GM23338 (cell line): ENCODE measurements around the gene EEIG2. TPM values are rescaled to one million over a fixed set of nuclear protein-coding genes. Genes with fewer than 3 reads are reported as not detected.
A peak's percentile ranks its signal among the peaks of the same experiment; 100 is the strongest.

Experiments used
- ATAC-seq: fragments of 200-7000 bp; cut with Tn5 transposase; 3 replicates; pipeline ENCODE4 v1.9.1; 2020
- DNase-seq: peaks from one replicate; pipeline ENCODE4 v3.0.0-alpha.2; 2015; ENCODE audit warnings: low spot score
- H2AFZ ChIP-seq: fragments of 200-600 bp; sonication (generic); 2 replicates; pipeline ENCODE4 v1.8.0; 2016; ENCODE audit warnings: antibody characterized with exemption, mild to moderate bottlenecking, moderate library complexity
- H3F3A ChIP-seq: fragments of 200-600 bp; sonication (generic); replicated peaks from 2 replicates; pipeline ENCODE4 v1.8.0; 2017; ENCODE audit warnings: antibody characterized with exemption, mixed run types, low read depth
- H3K27ac ChIP-seq: fragments of 200-600 bp; sonication (generic); 2 replicates; pipeline ENCODE4 v1.6.1; 2016; ENCODE audit warnings: low read depth
- H3K27me3 ChIP-seq: fragments of 200-600 bp; sonication (generic); 2 replicates; pipeline ENCODE4 v1.8.0; 2016; ENCODE audit warnings: mild to moderate bottlenecking, mixed run types, moderate library complexity; ENCODE audit not compliant: insufficient read depth
- H3K36me3 ChIP-seq: fragments of 200-600 bp; sonication (generic); 2 replicates; pipeline ENCODE4 v1.8.0; 2016; ENCODE audit warnings: mild to moderate bottlenecking; ENCODE audit not compliant: insufficient read depth
- H3K4me1 ChIP-seq: fragments of 200-600 bp; sonication (generic); 2 replicates; pipeline ENCODE4 v1.8.0; 2016; ENCODE audit warnings: mild to moderate bottlenecking, moderate library complexity; ENCODE audit not compliant: insufficient read depth
- H3K4me2 ChIP-seq: fragments of 200-600 bp; sonication (generic); 2 replicates; pipeline ENCODE4 v1.7.1; 2017; ENCODE audit warnings: mixed run types
- H3K4me3 ChIP-seq: fragments of 200-600 bp; sonication (generic); 2 replicates; pipeline ENCODE4 v1.6.1; 2016; ENCODE audit warnings: mixed run types
- H3K79me2 ChIP-seq: fragments of 200-600 bp; sonication (generic); replicated peaks from 2 replicates; pipeline ENCODE4 v1.8.0; 2017; ENCODE audit warnings: mild to moderate bottlenecking; ENCODE audit not compliant: insufficient read depth
- H3K9me2 ChIP-seq: fragments of 200-600 bp; sonication (generic); 2 replicates; pipeline ENCODE4 v1.8.0; 2017; ENCODE audit not compliant: insufficient read depth
- H4K20me1 ChIP-seq: fragments of 200-600 bp; sonication (generic); replicated peaks from 2 replicates; pipeline ENCODE4 v1.8.0; 2017; ENCODE audit warnings: mild to moderate bottlenecking; ENCODE audit not compliant: insufficient read depth
- H3K27ac Mint-ChIP-seq: 2 replicates; pipeline ENCODE4 v1.8.0; 2020; ENCODE audit warnings: inconsistent platforms, mild to moderate bottlenecking, moderate library complexity, mixed read lengths
- H3K27me3 Mint-ChIP-seq: 3 replicates; pipeline ENCODE4 v1.8.0; 2022; ENCODE audit warnings: low read depth, mild to moderate bottlenecking, moderate library complexity, mixed read lengths, inconsistent platforms; ENCODE audit not compliant: insufficient read depth, poor library complexity
- H3K36me3 Mint-ChIP-seq: 3 replicates; pipeline ENCODE4 v1.8.0; 2021; ENCODE audit warnings: low read depth, mild to moderate bottlenecking, inconsistent platforms, moderate library complexity, mixed read lengths
- H3K4me1 Mint-ChIP-seq: 3 replicates; pipeline ENCODE4 v1.8.0; 2020; ENCODE audit warnings: mild to moderate bottlenecking, inconsistent platforms, mixed read lengths
- H3K4me3 Mint-ChIP-seq: 3 replicates; pipeline ENCODE4 v1.8.0; 2021; ENCODE audit warnings: moderate library complexity, mild to moderate bottlenecking, inconsistent platforms, mixed read lengths
- H3K9me3 Mint-ChIP-seq: 3 replicates; pipeline ENCODE4 v1.8.0; 2020; ENCODE audit warnings: moderate library complexity, mild to moderate bottlenecking, inconsistent platforms, mixed read lengths
- CREB1 ChIP-seq: fragments of 250-450 bp; sonication (Bioruptor Pico); IDR thresholded peaks from 2 replicates; pipeline ENCODE4 v1.5.0; 2020; ENCODE audit warnings: low read depth, mild to moderate bottlenecking, moderate library complexity
- EZH2 ChIP-seq: fragments of 200-600 bp; sonication (generic); IDR thresholded peaks from one replicate; pipeline ENCODE4 v1.8.0; 2017; ENCODE audit warnings: antibody characterized with exemption, mild to moderate bottlenecking, low read depth; ENCODE audit not compliant: unreplicated experiment
- EZH2phosphoT487 ChIP-seq: fragments of 200-600 bp; sonication (generic); IDR thresholded peaks from one replicate; pipeline ENCODE4 v1.8.1; 2018; ENCODE audit warnings: antibody characterized with exemption; ENCODE audit not compliant: unreplicated experiment
- JUNB ChIP-seq: IDR thresholded peaks from one replicate; pipeline ENCODE4 v1.6.1; 2016; ENCODE audit warnings: antibody characterized with exemption; ENCODE audit not compliant: unreplicated experiment
- NANOG ChIP-seq: IDR thresholded peaks from 2 replicates; pipeline ENCODE4 v1.6.1; 2016; ENCODE audit warnings: antibody characterized with exemption, borderline replicate concordance
- POLR2AphosphoS5 ChIP-seq: IDR thresholded peaks from 2 replicates; pipeline ENCODE4 v1.6.1; 2016; ENCODE audit warnings: antibody characterized with exemption, low read depth
- REST ChIP-seq: IDR thresholded peaks from one replicate; pipeline ENCODE4 v1.6.1; 2018; ENCODE audit warnings: antibody characterized with exemption; ENCODE audit not compliant: unreplicated experiment
- STAT1 ChIP-seq: IDR thresholded peaks from one replicate; pipeline ENCODE4 v1.6.1; 2016; ENCODE audit warnings: antibody characterized with exemption; ENCODE audit not compliant: unreplicated experiment
- ZNF331 ChIP-seq: fragments of 250-450 bp; sonication (Bioruptor Pico); IDR thresholded peaks from 2 replicates; pipeline ENCODE4 v1.5.0; 2020; ENCODE audit warnings: low read depth, mild to moderate bottlenecking, moderate library complexity
- ZNF462 ChIP-seq: fragments of 250-450 bp; sonication (Bioruptor Pico); IDR thresholded peaks from 2 replicates; pipeline ENCODE4 v1.5.0; 2020; ENCODE audit warnings: mild to moderate bottlenecking, moderate library complexity
- polyA plus RNA-seq: library from polyadenylated mRNA; unstranded; fragments of >200 nt; fragmentation: Nextera tagmentation; extraction: Ambion mirVana; gene quantifications from 2 replicates; pipeline ENCODE4 v1.2.1, GENCODE V29; 2016
- total RNA-seq: library from RNA; depleted of rRNA; stranded (reverse); fragments of >200 nt; shearing (Covaris generic); gene quantifications from 2 replicates; pipeline ENCODE4 v1.2.3, GENCODE V29; 2014
- TF ChIP-seq, protein P1 (sequence below): IDR thresholded peaks from 2 replicates; pipeline ENCODE4 v1.6.1; 2016; ENCODE audit warnings: antibody characterized with exemption

EEIG2 gene
- total and polyA plus RNA-seq, 2 experiments from 2014 or later = 7.9 to 44.5 TPM

- DNase-seq = no peak
- TF ChIP-seq STAT1 (no peak), POLR2AphosphoS5 (no peak), CREB1 (CRISPR knock-in tag) (no peak), ZNF331 (no peak)
- Histone ChIP-seq H3F3A (peaks cover 5% of the 10 kb centered on the region), H3K4me2 (peak overlapping the region; percentile 4; the same call in 1 of the 2 replicates), H3K27me3 (no peaks in the 10 kb centered on the region), H3K9me2 (no peaks in the 10 kb centered on the region), H3K27ac (no peak overlapping the region), H2AFZ (no peak overlapping the region), H3K79me2 (peaks cover 75% of the 10 kb centered on the region), H3K4me3 (no peak overlapping the region), H3K36me3 (no peaks in the 10 kb centered on the region), H4K20me1 (peaks cover 14% of the 10 kb centered on the region; the same call in 1 of the 2 replicates), H3K4me1 (peaks cover 27% of the 10 kb centered on the region)
- H3K4me3 Mint-ChIP-seq = no peak overlapping the region
- no peaks in the 10 kb centered on the region for H3K36me3 Mint-ChIP-seq
- H3K27ac Mint-ChIP-seq = no peak overlapping the region
- no peaks in the 10 kb centered on the region for H3K9me3 Mint-ChIP-seq
- peaks cover 5% of the 10 kb centered on the region for H3K27me3 Mint-ChIP-seq
- no peak for ATAC-seq
- peaks cover 12% of the 10 kb centered on the region for H3K4me1 Mint-ChIP-seq
Measured at GRCh38 chr1:108563808-108564207, 3.9 kb downstream of the EEIG2 start.

DNA sequence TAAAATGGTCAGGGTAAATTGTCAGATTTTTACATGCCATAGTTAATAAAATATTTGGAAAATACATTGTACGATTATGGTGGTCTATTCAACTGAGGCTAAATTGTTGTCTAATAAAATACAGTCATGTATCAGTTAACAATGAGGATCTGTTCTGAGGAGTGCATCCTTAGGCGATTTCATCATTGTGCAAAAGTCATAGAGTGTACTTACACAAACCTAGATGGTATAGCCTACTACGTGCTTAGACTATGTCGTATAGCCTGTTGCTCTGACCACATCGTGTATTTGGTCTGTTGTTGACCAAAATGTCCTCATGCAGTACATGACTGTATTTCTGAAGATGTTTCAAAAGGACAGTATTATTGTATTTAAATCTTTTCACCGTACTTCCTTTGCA, 5.2 kb downstream of the EEIG2 start:
- DNase-seq (no peak), ATAC-seq (no peak)
- no peak overlapping the region for H3K4me3 Mint-ChIP-seq
- Histone ChIP-seq H3K36me3 (no peaks in the 10 kb centered on the region), H3K79me2 (peaks cover 87% of the 10 kb centered on the region), H3K4me2 (no peak overlapping the region), H3K27ac (no peak overlapping the region), H3K4me3 (no peak overlapping the region), H4K20me1 (peaks cover 23% of the 10 kb centered on the region; the same call in 1 of the 2 replicates), H3K4me1 (peaks cover 21% of the 10 kb centered on the region), H3F3A (peaks cover 5% of the 10 kb centered on the region), H2AFZ (no peak overlapping the region), H3K9me2 (no peaks in the 10 kb centered on the region), H3K27me3 (no peaks in the 10 kb centered on the region)
- no peak overlapping the region for H3K27ac Mint-ChIP-seq
- peaks cover 12% of the 10 kb centered on the region; the same call in 2 of the 3 replicates for H3K4me1 Mint-ChIP-seq
- H3K36me3 Mint-ChIP-seq = no peaks in the 10 kb centered on the region
- peaks cover 5% of the 10 kb centered on the region for H3K27me3 Mint-ChIP-seq
- no peaks in the 10 kb centered on the region for H3K9me3 Mint-ChIP-seq
- TF ChIP-seq EZH2phosphoT487 (no peak), STAT1 (no peak), ZNF331 (no peak), CREB1 (CRISPR knock-in tag) (no peak), REST (no peak), NANOG (no peak), POLR2AphosphoS5 (no peak), JUNB (no peak), EZH2 (no peak), ZNF462 (CRISPR knock-in tag) (no peak)
- TF ChIP-seq, protein P1, sequence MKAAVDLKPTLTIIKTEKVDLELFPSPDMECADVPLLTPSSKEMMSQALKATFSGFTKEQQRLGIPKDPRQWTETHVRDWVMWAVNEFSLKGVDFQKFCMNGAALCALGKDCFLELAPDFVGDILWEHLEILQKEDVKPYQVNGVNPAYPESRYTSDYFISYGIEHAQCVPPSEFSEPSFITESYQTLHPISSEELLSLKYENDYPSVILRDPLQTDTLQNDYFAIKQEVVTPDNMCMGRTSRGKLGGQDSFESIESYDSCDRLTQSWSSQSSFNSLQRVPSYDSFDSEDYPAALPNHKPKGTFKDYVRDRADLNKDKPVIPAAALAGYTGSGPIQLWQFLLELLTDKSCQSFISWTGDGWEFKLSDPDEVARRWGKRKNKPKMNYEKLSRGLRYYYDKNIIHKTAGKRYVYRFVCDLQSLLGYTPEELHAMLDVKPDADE = no peak
